GM13976 (cell line): ENCODE results near the gene ERCC2.

ENCODE experiments used
- DNase-seq: peaks from one replicate; pipeline ENCODE4 v3.0.0; 2012; ENCODE audit warnings: low spot score
- in situ Hi-C: fragments of 300-500 bp; cut with MboI; formaldehyde crosslinking; loops from one replicate; pipeline ENCODE4 v1.12.0; 2022; ENCODE audit warnings: low sequenced_read_pairs, mixed read lengths, inconsistent platforms; ENCODE audit not compliant: unreplicated experiment
- TF ChIP-seq, protein P1 (sequence below): IDR thresholded peaks from 2 replicates; pipeline ENCODE4 v1.5.1; 2012; ENCODE audit warnings: borderline replicate concordance, mild to moderate bottlenecking; ENCODE audit not compliant: insufficient read depth; ENCODE audit errors: extremely low read depth, missing control alignments, control extremely low read depth

The ERCC2 gene

DNA sequence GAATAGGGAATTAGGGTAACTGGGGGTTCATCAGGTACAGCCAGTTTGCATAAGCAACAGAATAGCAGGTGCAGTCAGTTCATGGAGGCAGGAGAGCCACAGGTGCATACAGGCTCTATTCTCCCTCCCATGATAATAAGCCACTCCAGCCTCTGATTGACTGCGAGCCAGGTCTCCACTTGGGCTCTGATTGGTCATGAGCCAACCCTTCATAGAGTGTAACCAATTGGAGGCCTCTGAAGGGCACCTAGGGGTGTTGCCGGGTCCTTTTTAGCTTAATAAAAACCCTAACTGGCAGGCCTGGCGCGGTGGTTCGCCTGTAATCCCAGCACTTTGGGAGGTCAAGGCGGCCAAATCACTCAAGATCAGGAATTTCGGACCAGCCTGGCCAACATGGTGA lies 39.0 kb downstream of the ERCC2 start:
- TF ChIP-seq, protein P1, sequence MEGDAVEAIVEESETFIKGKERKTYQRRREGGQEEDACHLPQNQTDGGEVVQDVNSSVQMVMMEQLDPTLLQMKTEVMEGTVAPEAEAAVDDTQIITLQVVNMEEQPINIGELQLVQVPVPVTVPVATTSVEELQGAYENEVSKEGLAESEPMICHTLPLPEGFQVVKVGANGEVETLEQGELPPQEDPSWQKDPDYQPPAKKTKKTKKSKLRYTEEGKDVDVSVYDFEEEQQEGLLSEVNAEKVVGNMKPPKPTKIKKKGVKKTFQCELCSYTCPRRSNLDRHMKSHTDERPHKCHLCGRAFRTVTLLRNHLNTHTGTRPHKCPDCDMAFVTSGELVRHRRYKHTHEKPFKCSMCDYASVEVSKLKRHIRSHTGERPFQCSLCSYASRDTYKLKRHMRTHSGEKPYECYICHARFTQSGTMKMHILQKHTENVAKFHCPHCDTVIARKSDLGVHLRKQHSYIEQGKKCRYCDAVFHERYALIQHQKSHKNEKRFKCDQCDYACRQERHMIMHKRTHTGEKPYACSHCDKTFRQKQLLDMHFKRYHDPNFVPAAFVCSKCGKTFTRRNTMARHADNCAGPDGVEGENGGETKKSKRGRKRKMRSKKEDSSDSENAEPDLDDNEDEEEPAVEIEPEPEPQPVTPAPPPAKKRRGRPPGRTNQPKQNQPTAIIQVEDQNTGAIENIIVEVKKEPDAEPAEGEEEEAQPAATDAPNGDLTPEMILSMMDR = no peak
- in situ Hi-C loops = no loop called here

DNA sequence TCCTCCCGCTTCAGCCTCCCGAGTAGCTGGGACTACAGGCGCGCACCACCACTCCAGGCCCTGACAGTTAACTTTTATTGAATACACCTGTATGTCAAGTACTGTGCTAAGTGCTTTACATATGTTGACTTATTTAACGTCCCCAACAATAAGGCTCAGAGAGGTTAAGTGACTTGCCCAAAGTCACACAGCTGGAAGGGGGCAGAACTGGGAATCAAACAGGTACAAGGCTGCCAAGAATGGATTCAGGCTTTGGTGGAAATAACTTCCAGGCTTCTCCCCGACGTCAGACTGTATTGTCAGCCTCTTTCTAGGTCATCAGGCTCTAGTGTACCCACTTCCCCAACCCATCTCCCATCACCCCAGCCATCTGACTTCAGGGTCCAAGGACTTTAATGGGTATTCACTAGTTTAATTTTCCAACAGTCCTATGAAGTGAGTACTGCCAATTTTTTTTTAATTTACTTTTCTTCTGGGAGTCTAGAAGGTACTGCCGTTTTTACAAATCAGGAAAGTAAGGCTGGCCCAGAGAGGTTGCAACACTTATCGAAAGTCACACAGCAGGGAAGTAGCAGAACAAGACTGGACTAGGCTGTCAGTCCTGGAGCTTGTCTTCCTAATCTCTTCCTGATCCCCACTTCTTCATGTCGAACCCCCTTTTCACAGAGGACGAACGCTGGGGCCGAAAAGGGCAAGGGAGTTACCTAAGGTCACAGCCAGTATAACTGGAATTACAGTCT lies 42.8 kb downstream of the ERCC2 start:
- TF ChIP-seq, protein P1 = no peak
- in situ Hi-C loops = no loop called here
- no peak for DNase-seq

More for the DNA sequence above, 39.0 kb downstream of the ERCC2 start:
- DNase-seq = no peak

DNA sequence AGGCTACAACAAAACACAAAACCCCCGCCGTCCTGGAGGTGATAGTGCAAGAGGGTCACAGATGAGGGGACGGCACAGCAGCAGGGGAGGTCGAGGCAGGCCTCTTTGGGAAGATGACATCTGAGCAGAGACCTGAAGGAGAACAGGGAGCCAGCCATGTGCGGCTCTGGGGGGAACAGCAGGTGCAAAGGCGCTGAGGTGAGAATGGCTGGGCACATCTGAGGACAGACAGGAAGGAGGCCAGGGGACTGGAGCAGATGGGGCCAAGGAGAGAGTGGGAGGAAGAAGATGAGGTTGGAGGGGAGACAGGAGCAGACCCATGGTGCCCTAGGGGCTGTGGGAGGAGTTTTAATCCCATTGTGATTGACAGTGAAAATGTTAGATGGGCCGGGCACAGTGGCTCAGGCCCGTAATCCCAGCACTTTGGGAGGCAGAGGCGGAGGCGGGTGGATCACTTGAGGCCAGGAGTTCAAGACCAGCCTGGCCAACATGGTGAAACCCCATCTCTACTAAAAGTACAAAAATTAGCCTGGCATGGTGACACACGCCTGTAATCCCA lies 45.9 kb downstream of the ERCC2 start:
- no peak for DNase-seq
- in situ Hi-C loops = no loop called here
- TF ChIP-seq, protein P1 = no peak

DNA sequence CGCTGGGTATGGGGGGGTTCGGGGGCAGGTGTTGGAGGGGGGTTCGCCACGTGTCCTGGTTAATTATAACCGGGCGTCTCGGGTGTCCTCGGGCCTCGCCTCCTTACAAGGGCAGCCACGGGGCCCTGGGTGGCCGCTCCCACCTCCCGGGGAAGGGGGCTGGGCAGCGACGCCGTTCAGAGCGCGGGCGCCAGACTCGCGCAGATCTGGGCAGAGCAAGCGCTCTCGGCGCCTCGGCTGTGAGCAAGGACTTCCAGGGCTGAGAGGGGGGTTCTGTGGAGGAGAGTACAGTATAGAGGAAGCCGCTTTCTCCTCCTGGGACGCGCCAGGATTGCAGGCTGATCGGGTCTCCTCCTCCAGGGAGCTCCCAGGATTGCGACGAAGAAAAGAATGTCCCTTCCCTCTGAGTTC lies 46.7 kb downstream of the ERCC2 start:
- in situ Hi-C loops = no loop called here
- no peak for DNase-seq

DNA sequence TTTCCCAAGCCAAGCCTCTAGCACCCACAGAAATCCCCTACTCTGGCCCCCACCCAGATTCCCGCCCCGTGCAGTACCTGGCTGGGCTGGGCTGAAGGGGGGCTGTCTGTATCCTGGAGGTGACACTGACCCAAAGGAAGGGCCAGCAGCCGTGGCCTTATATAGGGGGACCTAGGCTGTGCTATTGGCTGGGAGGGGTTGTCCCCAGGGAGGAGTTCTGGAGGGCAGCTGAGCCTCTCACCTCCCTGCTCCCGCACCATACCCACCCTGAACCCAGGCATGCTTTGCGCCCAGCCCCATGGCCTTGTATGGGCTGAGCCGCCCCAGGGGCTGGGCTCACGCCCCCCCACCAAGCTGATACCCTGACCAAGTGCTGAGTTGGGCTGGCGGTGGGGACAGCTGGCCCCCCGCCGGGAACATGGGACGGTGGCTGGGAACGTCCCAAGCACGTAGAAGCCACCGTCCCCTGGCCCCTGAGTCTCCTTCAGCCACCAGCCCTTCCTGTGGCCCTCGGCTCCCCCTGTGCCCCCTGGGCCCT lies 47.6 kb downstream of the ERCC2 start, which contains the start of gene CKM:
TSS of gene CKM (minus strand) at position 132 of the 538 bp plus-strand sequence. CDS start 3,162 bp downstream, outside the sequence.
- TF ChIP-seq, protein P1 = no peak
- no peak for DNase-seq
- in situ Hi-C loops = no loop called here

More for the DNA sequence above, 46.7 kb downstream of the ERCC2 start:
- TF ChIP-seq, protein P1 = no peak

DNA sequence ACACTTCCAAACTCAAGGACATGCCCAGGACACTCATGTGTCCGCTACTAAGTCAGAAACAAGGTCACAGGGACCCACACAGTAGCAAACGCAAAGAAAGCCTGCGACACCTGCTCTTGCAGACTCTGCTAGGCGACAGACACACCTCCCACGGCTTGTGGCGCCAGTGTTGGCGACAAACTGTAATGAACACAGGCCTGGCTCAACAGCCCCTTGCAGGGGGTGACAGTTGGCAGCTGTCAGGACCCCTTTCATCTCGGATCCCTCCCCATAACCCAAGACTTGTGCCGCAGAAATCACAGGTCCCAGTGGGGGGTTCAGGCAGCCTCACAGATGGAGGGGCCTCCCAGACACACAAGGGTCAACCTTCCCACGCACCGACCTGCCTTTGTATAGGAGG lies 48.1 kb downstream of the ERCC2 start:
- in situ Hi-C loops = no loop called here
- no peak for DNase-seq
- TF ChIP-seq, protein P1 = no peak
